Ovary (tissue), 9 donors: ENCODE results near the gene ADO. TPM values are rescaled to one million over a fixed set of nuclear protein-coding genes. Genes with fewer than 3 reads are reported as not detected.

Experiments
- DNase-seq, 5 donors: peaks; one replicate each; pipeline ENCODE4 v3.0.0-alpha.2; 2019 to 2020
- H3K27ac ChIP-seq, 2 donors: fragments of 200-600 bp; one replicate each; pipeline versions ENCODE4 v1.5.1 to v1.8.0; 2019 to 2022
- H3K27me3 ChIP-seq: fragments of 200-600 bp; one replicate; pipeline ENCODE4 v1.8.0; 2022
- H3K36me3 ChIP-seq: fragments of 200-600 bp; sonication (generic); one replicate; pipeline ENCODE4 v1.5.1; 2019
- H3K4me1 ChIP-seq: one replicate; pipeline ENCODE4 v1.8.1; 2013; ENCODE audit warnings: mild to moderate bottlenecking, moderate library complexity; ENCODE audit not compliant: insufficient read depth
- H3K4me3 ChIP-seq: fragments of 200-600 bp; sonication (generic); one replicate; pipeline ENCODE4 v1.5.1; 2017
- H3K9me3 ChIP-seq, 2 donors: fragments of 200-600 bp in 1 of 2; sonication (generic) in 1 of 2; one replicate each; pipeline versions ENCODE4 v1.5.1 to v1.8.1; 2013 to 2019; ENCODE audit warnings: mild to moderate bottlenecking in 1 of 2, moderate library complexity in 1 of 2
- CTCF ChIP-seq, 3 donors: fragments of 450-650 bp in 2 of 3; fragments of 200-600 bp in 1 of 3; IDR thresholded peaks; one replicate each; pipeline versions ENCODE4 v1.5.1 to v1.8.0; 2016 to 2022; ENCODE audit warnings: antibody characterized with exemption in 3 of 3, mild to moderate bottlenecking in 1 of 3
- EP300 ChIP-seq: sonication (generic); formaldehyde crosslinking; IDR thresholded peaks from one replicate; pipeline ENCODE4 v1.6.1; 2017; ENCODE audit warnings: antibody characterized with exemption
- POLR2A ChIP-seq: fragments of 450-650 bp; IDR thresholded peaks from one replicate; pipeline ENCODE4 v1.6.1; 2017; ENCODE audit warnings: antibody characterized with exemption, mild to moderate bottlenecking, moderate library complexity
- WGBS, 3 donors: extraction: QIAGEN DNeasy Blood & Tissue Kit in 1 of 3; methylation state at CpG; one replicate each; pipeline versions ENCODE4 v1.1.5 to v1.1.7; 2013 to 2017; 5-methylcytosine and 5-hydroxymethylcytosine counted together
- intact Hi-C, 4 donors: fragments of 100-400 bp; cut with DNase I; formaldehyde crosslinking; loops; one replicate each; pipeline versions ENCODE4 v1.11.0 to v1.15.1; 2022 to 2023
- polyA plus RNA-seq, 2 donors: library from polyadenylated mRNA; stranded (reverse); fragments of 200-250 nt in 1 of 2; fragments of 350-450 nt in 1 of 2; fragmentation: Illumina TruSeq in 1 of 2; extraction: RNeasy Lipid Tissue Mini Kit (QIAGEN cat#74804) in 1 of 2; gene quantifications; one replicate each; pipeline ENCODE4 v1.2.3, GENCODE V29; 2013 to 2014
- total RNA-seq, 7 donors: library from RNA; depleted of rRNA in 2 of 7; stranded (reverse); fragments of >200 nt in 2 of 7; fragmentation: NEBNext Ultra II Directional in 3 of 7; extraction: Animal tissue kit (Norgen Biotek cat#: 25700) in 3 of 7; gene quantifications; one replicate each; pipeline versions ENCODE4 v1.1.0 to v1.2.4, GENCODE V29; 2016 to 2023
- donor health status: DM: no; HTN: no; CAD: no; lungs with moderate emphysema.
- donor health status: DM: no; HTN: no; CAD: no.
- donor health status: Bipolar disorder and iron deficiency.
- donor health status: DM: yes; HTN: yes; CAD: no.
- donor health status: DM: no; HTN: no; CAD: no.
- donor health status: DM: yes; HTN: yes; CAD: no.

Gene ADO
- total and polyA plus RNA-seq, 9 donors = 9.7 to 31.1 (median 22.2) TPM

GRCh38 chr10:62851442-62851841, 46.9 kb downstream of the ADO start:
- Histone ChIP-seq H3K9me3 (peaks cover 0 to 8% of the 10 kb centered on the region in 2 donors), H3K4me1 (no peaks in the 10 kb centered on the region), H3K4me3 (no peak overlapping the region), H3K27me3 (no peaks in the 10 kb centered on the region), H3K36me3 (no peaks in the 10 kb centered on the region), H3K27ac (no peak overlapping the region)
- intact Hi-C loops = no loop called here
- 37 to 71% (median 52%) methylated on average over 2 of the region's 2 CpGs for WGBS, 3 donors
- TF ChIP-seq CTCF (IDR thresholded peaks at IDR 0.05) (no peak), POLR2A (no peak), EP300 (no peak)
- no peak for DNase-seq

- no peaks in the 10 kb centered on the region for H3K4me1 ChIP-seq
- no peak overlapping the region for H3K4me3 ChIP-seq
- no peaks in the 10 kb centered on the region for H3K36me3 ChIP-seq
- TF ChIP-seq POLR2A (no peak), EP300 (no peak), CTCF (IDR thresholded peaks at IDR 0.05) (no peak)
- intact Hi-C loops = no loop called here
- no peaks in the 10 kb centered on the region for H3K27me3 ChIP-seq
- no peak for DNase-seq
- H3K9me3 ChIP-seq = peaks cover 0 to under 1% of the 10 kb centered on the region in 2 donors
- H3K27ac ChIP-seq = no peak overlapping the region
- 74 to 89% (median 75%) methylated on average over 6 of the region's 6 CpGs for WGBS, 3 donors
Measured at GRCh38 chr10:62852961-62853702, 48.6 kb downstream of the ADO start.

- no peaks in the 10 kb centered on the region for H3K36me3 ChIP-seq
- no peak overlapping the region for H3K4me3 ChIP-seq
- H3K9me3 ChIP-seq = no peaks in the 10 kb centered on the region
- WGBS, 3 donors = 77 to 92% (median 81%) methylated on average over 5 of the region's 5 CpGs
- no peak overlapping the region for H3K27ac ChIP-seq
- TF ChIP-seq POLR2A (no peak), EP300 (no peak), CTCF (IDR thresholded peaks at IDR 0.05) (no peak)
- no peaks in the 10 kb centered on the region for H3K27me3 ChIP-seq
- no peak for DNase-seq
- peaks cover 2% of the 10 kb centered on the region for H3K4me1 ChIP-seq
- intact Hi-C loops = no loop called here
Measured at GRCh38 chr10:62853710-62854109, 49.2 kb downstream of the ADO start.

GRCh38 chr10:62856021-62856420, 51.5 kb downstream of the ADO start:
- no peak for TF ChIP-seq POLR2A
- TF ChIP-seq CTCF (IDR thresholded peaks at IDR 0.05) = no peak
- no peak for TF ChIP-seq EP300
- no peaks in the 10 kb centered on the region for H3K27me3 ChIP-seq
- 62 to 91% (median 74%) methylated on average over 4 of the region's 4 CpGs for WGBS, 3 donors
- intact Hi-C loops = no loop called here
- H3K9me3 ChIP-seq = no peaks in the 10 kb centered on the region
- peaks cover 2% of the 10 kb centered on the region for H3K4me1 ChIP-seq
- no peak overlapping the region for H3K4me3 ChIP-seq
- no peak overlapping the region for H3K27ac ChIP-seq
- no peaks in the 10 kb centered on the region for H3K36me3 ChIP-seq
- no peak for DNase-seq

Other genes starting within 250 kb of the ADO start
- 10 to 100 TPM in 1 of 7 donors, 1 to 10 TPM in 5, under 1 TPM in 1; 0.48 to 13.0 (median 4.6) TPM for gene EGR2, start 11.6 kb downstream of the ADO start, total RNA-seq
- gene EGR2, start 11.6 kb downstream of the ADO start, polyA plus RNA-seq = 1 to 10 TPM; 2.0 to 5.7 TPM